Measurements from ENCODE around the gene SOWAHA.

SOWAHA gene

GRCh38 chr5:132765311-132766019, 47.6 kb upstream of the SOWAHA start:
- no peaks in the 10 kb centered on the region for H3K27me3 ChIP-seq (replicated peaks; ENCODE audit: insufficient read depth, low read length)
- no peak overlapping the region for H3K4me2 ChIP-seq (ENCODE audit: low read depth, low read length)
- H3K4me3 ChIP-seq (ENCODE audit: low read length), result no peak overlapping the region
- no peak overlapping the region for H3K27ac ChIP-seq (ENCODE audit: low read length)
- no peak overlapping the region for H2AFZ ChIP-seq (ENCODE audit: low read length)
- no peak overlapping the region for H3K9ac ChIP-seq (ENCODE audit: low read length)
- no peaks in the 10 kb centered on the region for H3K79me2 ChIP-seq (ENCODE audit: low read length)
- H3F3A ChIP-seq (ENCODE audit: insufficient read depth, low read length), result no peaks in the 10 kb centered on the region
- no peaks in the 10 kb centered on the region for H4K20me1 ChIP-seq (ENCODE audit: insufficient read depth, low read length)
- no peak for DNase-seq
- H3K36me3 ChIP-seq (replicated peaks; ENCODE audit: insufficient read depth, low read length), result no peaks in the 10 kb centered on the region
- H3K9me2 ChIP-seq (replicated peaks; ENCODE audit: insufficient read depth, low read length), result no peaks in the 10 kb centered on the region
- H3K9me3 ChIP-seq (replicated peaks; ENCODE audit: insufficient read depth, low read length), result no peaks in the 10 kb centered on the region
- no peaks in the 10 kb centered on the region for H3K4me1 ChIP-seq (ENCODE audit: low read length)
- TF ChIP-seq EZH2 (optimal IDR thresholded peaks at IDR 0.05; ENCODE audit: low read depth, low read length) (no peak), CTCF (IDR thresholded peaks at IDR 0.05; ENCODE audit: low read length) (no peak), EZH2phosphoT487 (IDR thresholded peaks at IDR 0.05; ENCODE audit: low read length) (no peak)

- no peaks in the 10 kb centered on the region for H3K9me3 ChIP-seq (replicated peaks; ENCODE audit: insufficient read depth, low read length)
- no peak overlapping the region for H3K27ac ChIP-seq (ENCODE audit: low read length)
- H3K79me2 ChIP-seq (ENCODE audit: low read length), result no peaks in the 10 kb centered on the region
- TF ChIP-seq CTCF (IDR thresholded peaks at IDR 0.05; ENCODE audit: low read length) (no peak), EZH2 (optimal IDR thresholded peaks at IDR 0.05; ENCODE audit: low read depth, low read length) (no peak), EZH2phosphoT487 (IDR thresholded peaks at IDR 0.05; ENCODE audit: low read length) (no peak)
- no peaks in the 10 kb centered on the region for H3K4me1 ChIP-seq (ENCODE audit: low read length)
- no peak overlapping the region for H3K9ac ChIP-seq (ENCODE audit: low read length)
- no peak overlapping the region for H2AFZ ChIP-seq (ENCODE audit: low read length)
- H3K4me3 ChIP-seq (ENCODE audit: low read length), result no peak overlapping the region
- H3K9me2 ChIP-seq (replicated peaks; ENCODE audit: insufficient read depth, low read length), result no peaks in the 10 kb centered on the region
- no peak overlapping the region for H3K4me2 ChIP-seq (ENCODE audit: low read depth, low read length)
- H3K36me3 ChIP-seq (replicated peaks; ENCODE audit: insufficient read depth, low read length), result no peaks in the 10 kb centered on the region
- no peaks in the 10 kb centered on the region for H3F3A ChIP-seq (ENCODE audit: insufficient read depth, low read length)
- no peaks in the 10 kb centered on the region for H3K27me3 ChIP-seq (replicated peaks; ENCODE audit: insufficient read depth, low read length)
- DNase-seq, result no peak
- no peaks in the 10 kb centered on the region for H4K20me1 ChIP-seq (ENCODE audit: insufficient read depth, low read length)
These were observed 46.9 kb upstream of the SOWAHA start for GRCh38 chr5:132766020-132766805.

- Histone ChIP-seq H3K9me2 (replicated peaks; ENCODE audit: insufficient read depth, low read length) (no peaks in the 10 kb centered on the region), H3K27me3 (replicated peaks; ENCODE audit: insufficient read depth, low read length) (no peaks in the 10 kb centered on the region), H3K79me2 (ENCODE audit: low read length) (no peaks in the 10 kb centered on the region), H2AFZ (ENCODE audit: low read length) (no peak overlapping the region), H4K20me1 (ENCODE audit: insufficient read depth, low read length) (no peaks in the 10 kb centered on the region), H3K9ac (ENCODE audit: low read length) (no peak overlapping the region), H3K4me3 (ENCODE audit: low read length) (no peak overlapping the region), H3K4me1 (ENCODE audit: low read length) (no peaks in the 10 kb centered on the region), H3K27ac (ENCODE audit: low read length) (no peak overlapping the region), H3F3A (ENCODE audit: insufficient read depth, low read length) (no peaks in the 10 kb centered on the region), H3K9me3 (replicated peaks; ENCODE audit: insufficient read depth, low read length) (no peaks in the 10 kb centered on the region), H3K4me2 (ENCODE audit: low read depth, low read length) (no peak overlapping the region), H3K36me3 (replicated peaks; ENCODE audit: insufficient read depth, low read length) (no peaks in the 10 kb centered on the region)
- TF ChIP-seq EZH2phosphoT487 (IDR thresholded peaks at IDR 0.05; ENCODE audit: low read length), result no peak
- TF ChIP-seq EZH2 (optimal IDR thresholded peaks at IDR 0.05; ENCODE audit: low read depth, low read length), result no peak
- TF ChIP-seq CTCF (IDR thresholded peaks at IDR 0.05; ENCODE audit: low read length), result no peak
- no peak for DNase-seq
These were observed 46.4 kb upstream of the SOWAHA start for GRCh38 chr5:132766806-132767055.
